ENCODE results near the gene CADPS. TPM values are rescaled to one million over a fixed set of nuclear protein-coding genes. Genes with fewer than 3 reads are reported as not detected.

CADPS gene
- total and polyA plus RNA-seq, 9 of the 15 experiments (the other 6 are each of a cell fraction or from before 2014, with no cell fraction given), result not detected

DNA sequence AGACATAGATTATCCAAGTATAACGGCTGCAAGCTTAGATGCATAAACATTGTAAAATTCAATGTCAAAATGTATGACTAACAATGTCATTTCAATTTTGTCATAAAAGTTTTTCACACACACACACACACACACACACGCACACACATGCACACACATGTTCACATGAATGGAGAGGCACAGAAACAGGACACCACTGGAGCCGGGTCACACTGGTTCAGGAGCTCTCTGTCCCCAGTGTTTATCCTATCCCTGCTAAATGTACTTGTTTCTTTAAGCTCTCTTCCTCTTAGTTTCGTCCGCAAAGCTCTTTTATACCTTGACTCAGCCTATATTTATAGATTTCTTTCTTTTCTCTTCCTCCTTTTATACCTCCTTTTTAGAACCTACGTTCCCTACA lies 249.9 kb downstream of the CADPS start:
- no peaks in the 10 kb centered on the region for H3K79me2 ChIP-seq (ENCODE audit: control insufficient read depth, insufficient read depth, low read length)
- CTCF ChIA-PET (ENCODE audit: low intra/inter-chr PET ratio), result no interaction called here
- TF ChIP-seq, protein P1, sequence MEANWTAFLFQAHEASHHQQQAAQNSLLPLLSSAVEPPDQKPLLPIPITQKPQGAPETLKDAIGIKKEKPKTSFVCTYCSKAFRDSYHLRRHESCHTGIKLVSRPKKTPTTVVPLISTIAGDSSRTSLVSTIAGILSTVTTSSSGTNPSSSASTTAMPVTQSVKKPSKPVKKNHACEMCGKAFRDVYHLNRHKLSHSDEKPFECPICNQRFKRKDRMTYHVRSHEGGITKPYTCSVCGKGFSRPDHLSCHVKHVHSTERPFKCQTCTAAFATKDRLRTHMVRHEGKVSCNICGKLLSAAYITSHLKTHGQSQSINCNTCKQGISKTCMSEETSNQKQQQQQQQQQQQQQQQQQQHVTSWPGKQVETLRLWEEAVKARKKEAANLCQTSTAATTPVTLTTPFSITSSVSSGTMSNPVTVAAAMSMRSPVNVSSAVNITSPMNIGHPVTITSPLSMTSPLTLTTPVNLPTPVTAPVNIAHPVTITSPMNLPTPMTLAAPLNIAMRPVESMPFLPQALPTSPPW (CRISPR knock-in tag; IDR thresholded peaks at IDR 0.05), result no peak
- no peak for TF ChIP-seq POLR2G (IDR thresholded peaks at IDR 0.05; ENCODE audit: low read depth, low read length)
- TF ChIP-seq, protein P2, sequence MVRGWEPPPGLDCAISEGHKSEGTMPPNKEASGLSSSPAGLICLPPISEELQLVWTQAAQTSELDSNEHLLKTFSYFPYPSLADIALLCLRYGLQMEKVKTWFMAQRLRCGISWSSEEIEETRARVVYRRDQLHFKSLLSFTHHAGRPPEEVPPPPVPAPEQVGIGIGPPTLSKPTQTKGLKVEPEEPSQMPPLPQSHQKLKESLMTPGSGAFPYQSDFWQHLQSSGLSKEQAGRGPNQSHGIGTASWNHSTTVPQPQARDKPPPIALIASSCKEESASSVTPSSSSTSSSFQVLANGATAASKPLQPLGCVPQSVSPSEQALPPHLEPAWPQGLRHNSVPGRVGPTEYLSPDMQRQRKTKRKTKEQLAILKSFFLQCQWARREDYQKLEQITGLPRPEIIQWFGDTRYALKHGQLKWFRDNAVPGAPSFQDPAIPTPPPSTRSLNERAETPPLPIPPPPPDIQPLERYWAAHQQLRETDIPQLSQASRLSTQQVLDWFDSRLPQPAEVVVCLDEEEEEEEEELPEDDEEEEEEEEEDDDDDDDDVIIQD (CRISPR knock-in tag; IDR thresholded peaks at IDR 0.05), result no peak
- no peak for TF ChIP-seq NEUROD1 (IDR thresholded peaks at IDR 0.05; ENCODE audit: borderline replicate concordance, low read depth, low read length, partially characterized antibody)
- no peak for TF ChIP-seq BRD4 (IDR thresholded peaks at IDR 0.05)
- no peak for TF ChIP-seq CREB1 (IDR thresholded peaks at IDR 0.05)
- no peak for TF ChIP-seq CREB1 (CRISPR knock-in tag; IDR thresholded peaks at IDR 0.05)
- no peak for TF ChIP-seq SRSF1 (IDR thresholded peaks at IDR 0.05; ENCODE audit: low read depth, low read length)
- no peak for TF ChIP-seq KLF1 (tag; IDR thresholded peaks at IDR 0.05)
- no peak for TF ChIP-seq ZNF586 (CRISPR knock-in tag; conservative IDR thresholded peaks at IDR 0.05)
- TF ChIP-seq NFE2 (IDR thresholded peaks at IDR 0.05; ENCODE audit: low read depth), result no peak
- TF ChIP-seq MED1 (CRISPR knock-in tag; IDR thresholded peaks at IDR 0.05; ENCODE audit: borderline replicate concordance), result no peak
- no peak for TF ChIP-seq SREBF1 (IDR thresholded peaks at IDR 0.05; ENCODE audit: borderline replicate concordance, low read depth, low read length)
- TF ChIP-seq ETV1 (tag; conservative IDR thresholded peaks at IDR 0.05; ENCODE audit: low read depth), result no peak
- TF ChIP-seq ZNF431 (CRISPR knock-in tag; IDR thresholded peaks at IDR 0.05), result no peak
- POLR2A ChIA-PET, result no interaction called here
- H3K27me3 ChIP-seq (ENCODE audit: control insufficient read depth in 2 of 2, insufficient read depth in 2 of 2, low read length in 2 of 2), result no peaks in the 10 kb centered on the region
- H3K4me1 ChIP-seq (replicated peaks in 1 of 2; ENCODE audit: control insufficient read depth in 2 of 2, insufficient read depth in 2 of 2, low read length in 2 of 2), result no peaks in the 10 kb centered on the region
- no peak overlapping the region for H3K4me3 ChIP-seq
- no TSS peak for BruUV-seq (replicated peaks)
- intact Hi-C loops (cut with micrococcal nuclease) (loop anchor here (10.0 kb wide), 3 partner anchors 610 to 1860 kb away; no protein-coding TSS in a partner anchor), in situ Hi-C loops (cut with MboI) (loop anchor here (10.0 kb wide), 1 partner anchor 1190 kb away; the partner anchor contains the start of gene C3orf49)
- no peaks in the 10 kb centered on the region for H4K20me1 ChIP-seq (replicated peaks; ENCODE audit: control insufficient read depth, insufficient read depth, low read length)
- FAIRE-seq (no peak), ATAC-seq (no peak), DNase-seq (ENCODE audit: extremely low read depth in 1 of 4, low spot score in 3 of 4) (no peak)
- H3K9me3 ChIP-seq (replicated peaks; ENCODE audit: control insufficient read depth, insufficient read depth, low read depth, low read length), result no peaks in the 10 kb centered on the region
- H3K4me2 ChIP-seq (ENCODE audit: insufficient read depth, low read length), result no peak overlapping the region
- H2AFZ ChIP-seq (ENCODE audit: low read depth, low read length), result no peak overlapping the region
- no peak overlapping the region for H3K9ac ChIP-seq (ENCODE audit: insufficient read depth in 1 of 2, low read depth in 2 of 2, low read length in 2 of 2)
- no peaks in the 10 kb centered on the region for H3K36me3 ChIP-seq (ENCODE audit: control insufficient read depth, insufficient read depth, low read length)
- no peak overlapping the region for H3K27ac ChIP-seq (ENCODE audit: extremely low read depth, low read depth, low read length)
- no peaks in the 10 kb centered on the region for H3K9me1 ChIP-seq (ENCODE audit: control insufficient read depth, insufficient read depth, low read length)
- WGBS (ENCODE audit: insufficient coverage, low coverage, missing lambda C conversion rate), result 0% methylated on average over 4 of the region's 6 CpGs

All from K562 (cell line).